H1 (cell line): ENCODE data around the gene UQCR10.

Source experiments
- ATF3 ChIP-seq: IDR thresholded peaks from 2 replicates; pipeline ENCODE4 v1.6.1; 2011; ENCODE audit warnings: low read depth, mild to moderate bottlenecking, low read length; ENCODE audit not compliant: insufficient read depth
- CTCF ChIP-seq, 3 experiments: IDR thresholded peaks; 1 replicate in 2 of 3; 2 replicates in 1 of 3; pipeline versions ENCODE4 v1.5.1 to v1.6.1; 2011; ENCODE audit warnings: low read length in 3 of 3, mild to moderate bottlenecking in 3 of 3, inconsistent platforms in 2 of 3, low read depth in 1 of 3, moderate library complexity in 1 of 3; ENCODE audit not compliant: insufficient read depth in 1 of 3; ENCODE audit errors: control extremely low read depth in 1 of 3
- EZH2 ChIP-seq: fragments of 200-600 bp; sonication (generic); IDR thresholded peaks from 2 replicates; pipeline ENCODE4 v1.7.1; 2012; ENCODE audit warnings: low read depth, mild to moderate bottlenecking, moderate library complexity, low read length, inconsistent platforms; ENCODE audit not compliant: severe bottlenecking
- GABPA ChIP-seq: IDR thresholded peaks from 2 replicates; pipeline ENCODE4 v1.6.1; 2011; ENCODE audit warnings: mild to moderate bottlenecking, low read length, moderate library complexity, borderline replicate concordance; ENCODE audit not compliant: insufficient read depth
- MAX ChIP-seq: IDR thresholded peaks from 2 replicates; pipeline ENCODE4 v1.6.1; 2012; ENCODE audit warnings: inconsistent platforms
- POLR2AphosphoS5 ChIP-seq: IDR thresholded peaks from 2 replicates; pipeline ENCODE4 v1.6.1; 2011; ENCODE audit warnings: low read depth, low read length
- RFX5 ChIP-seq: IDR thresholded peaks from 2 replicates; pipeline ENCODE4 v1.6.1; 2011; ENCODE audit warnings: low read depth, low read length, improper control_type of control experiment, borderline replicate concordance
- TAF1 ChIP-seq: IDR thresholded peaks from 2 replicates; pipeline ENCODE4 v1.6.1; 2011; ENCODE audit warnings: mild to moderate bottlenecking, low read depth, low read length
- USF2 ChIP-seq: IDR thresholded peaks from 2 replicates; pipeline ENCODE4 v1.6.1; 2011; ENCODE audit warnings: low read length, improper control_type of control experiment

GRCh38 chr22:29732883-29733282 lies 34.3 kb upstream of the UQCR10 start:
- TF ChIP-seq USF2 (no peak), MAX (no peak), CTCF (IDR thresholded peaks at IDR 0.05; ENCODE audit: control extremely low read depth in 1 of 3, insufficient read depth in 1 of 3, low read depth in 1 of 3, low read length in 3 of 3) (no peak), POLR2AphosphoS5 (no peak), GABPA (no peak), ATF3 (no peak), RFX5 (no peak), TAF1 (no peak), EZH2 (no peak)
